ENCODE results near the gene SNX13. TPM values are rescaled to one million over a fixed set of nuclear protein-coding genes. Genes with fewer than 3 reads are reported as not detected.
A peak's percentile ranks its signal among the peaks of the same experiment; 100 is the strongest.

The SNX13 gene
- total RNA-seq, 1 experiment from 2014 or later, result 54.7 TPM

DNA sequence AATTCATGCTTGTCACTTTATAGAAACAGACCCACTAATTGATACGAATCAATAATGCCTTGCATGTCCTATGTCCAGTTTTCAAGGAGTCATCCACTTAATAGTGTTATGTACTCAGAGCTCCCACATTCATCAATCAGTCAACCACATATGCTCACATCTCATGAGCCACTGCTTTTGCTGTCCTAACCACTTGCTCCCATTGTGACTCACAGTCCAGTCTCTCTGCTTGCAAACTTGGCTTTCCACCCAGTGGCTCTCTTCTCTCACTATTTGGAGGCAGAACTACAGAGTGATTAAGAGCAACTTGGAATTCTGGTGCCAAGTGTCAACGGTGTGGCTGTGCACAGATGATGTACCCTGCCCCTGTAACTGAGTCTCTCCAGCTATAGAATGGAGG, 166.0 kb downstream of the SNX13 start:
- no peak for DNase-seq (ENCODE audit: low read depth, low spot score)
- in situ Hi-C loops (cut with HindIII; ENCODE audit: low pct_unique_long_range_greater_than_20kb, low sequenced_read_pairs), result no loop called here

DNA sequence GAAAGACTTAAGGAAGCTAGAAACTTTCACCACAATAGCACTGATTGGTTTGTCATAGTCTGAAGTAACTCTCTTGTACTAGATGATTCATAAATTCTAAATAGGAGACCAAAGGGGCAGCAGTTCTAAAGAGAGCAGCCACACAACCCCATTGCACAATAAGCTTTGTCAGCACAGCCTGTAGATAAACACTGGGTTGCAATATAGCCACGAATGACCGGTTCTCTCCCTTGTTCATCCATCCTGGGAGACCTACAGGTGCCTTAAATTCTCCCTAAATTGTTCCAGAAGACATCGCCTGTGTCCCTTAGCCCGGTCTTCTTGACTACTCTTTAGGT, 167.0 kb downstream of the SNX13 start:
- in situ Hi-C loops (cut with HindIII; ENCODE audit: low pct_unique_long_range_greater_than_20kb, low sequenced_read_pairs), result no loop called here
- DNase-seq (ENCODE audit: low read depth, low spot score), result peak; percentile 37

DNA sequence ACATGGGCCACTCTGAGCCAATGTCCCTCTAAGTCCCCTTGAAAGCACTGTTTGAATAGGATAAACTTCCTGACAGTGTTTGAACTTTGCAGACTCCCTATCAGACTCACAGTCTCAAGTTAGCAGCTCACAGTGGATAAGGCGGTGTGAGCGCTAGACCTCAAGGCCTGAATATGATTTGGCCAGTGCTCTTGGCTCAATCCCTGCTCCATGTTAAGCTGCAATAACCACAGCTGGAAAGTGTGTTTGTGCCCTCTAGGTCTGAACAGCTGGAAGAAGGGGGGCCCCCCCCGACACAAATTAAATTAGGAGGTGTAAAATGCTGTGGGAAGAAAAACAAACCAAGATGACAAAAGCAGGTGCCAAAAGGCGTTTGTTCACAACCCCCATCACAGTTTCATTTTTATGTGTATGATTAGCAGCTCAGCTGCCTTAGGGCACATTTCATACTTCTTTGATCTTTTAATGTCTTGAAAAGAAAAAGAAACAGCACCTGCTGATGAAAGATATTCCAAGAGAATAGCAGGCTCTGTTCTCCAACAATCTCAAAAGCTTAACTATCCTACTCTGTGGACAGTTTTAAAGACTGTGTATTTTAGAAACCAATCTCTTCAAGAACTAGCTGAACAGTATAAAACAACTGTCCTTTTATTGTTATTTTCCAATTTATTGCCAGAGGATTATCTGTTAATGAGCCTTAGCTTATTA, 167.6 kb downstream of the SNX13 start:
- no peak for DNase-seq (ENCODE audit: low read depth, low spot score)
- in situ Hi-C loops (cut with HindIII; ENCODE audit: low pct_unique_long_range_greater_than_20kb, low sequenced_read_pairs), result no loop called here

DNA sequence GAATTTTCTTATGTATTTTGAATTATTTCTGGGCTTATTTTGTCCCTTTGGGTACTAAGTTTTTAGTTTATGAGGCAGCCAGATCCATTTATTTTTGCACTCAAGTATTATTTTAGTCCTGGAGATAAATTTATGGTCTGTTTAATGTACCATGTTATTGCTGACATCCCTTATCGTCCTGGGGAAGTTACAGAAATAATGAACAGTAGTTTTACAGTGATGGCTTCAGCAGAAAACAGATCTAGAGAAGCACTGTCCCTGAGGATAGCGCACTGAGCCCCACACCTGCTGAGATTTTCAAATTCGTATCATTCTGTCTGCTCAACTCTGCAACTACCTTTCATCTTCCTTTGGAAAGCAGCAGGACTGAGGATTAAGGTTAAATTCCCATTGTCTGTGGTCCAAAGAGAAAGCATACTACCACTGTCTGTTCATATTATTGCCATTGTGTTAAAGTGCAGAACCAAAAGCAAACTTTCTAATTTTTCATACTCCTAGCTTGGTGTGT, 168.3 kb downstream of the SNX13 start:
- in situ Hi-C loops (cut with HindIII; ENCODE audit: low pct_unique_long_range_greater_than_20kb, low sequenced_read_pairs), result no loop called here
- no peak for DNase-seq (ENCODE audit: low read depth, low spot score)

DNA sequence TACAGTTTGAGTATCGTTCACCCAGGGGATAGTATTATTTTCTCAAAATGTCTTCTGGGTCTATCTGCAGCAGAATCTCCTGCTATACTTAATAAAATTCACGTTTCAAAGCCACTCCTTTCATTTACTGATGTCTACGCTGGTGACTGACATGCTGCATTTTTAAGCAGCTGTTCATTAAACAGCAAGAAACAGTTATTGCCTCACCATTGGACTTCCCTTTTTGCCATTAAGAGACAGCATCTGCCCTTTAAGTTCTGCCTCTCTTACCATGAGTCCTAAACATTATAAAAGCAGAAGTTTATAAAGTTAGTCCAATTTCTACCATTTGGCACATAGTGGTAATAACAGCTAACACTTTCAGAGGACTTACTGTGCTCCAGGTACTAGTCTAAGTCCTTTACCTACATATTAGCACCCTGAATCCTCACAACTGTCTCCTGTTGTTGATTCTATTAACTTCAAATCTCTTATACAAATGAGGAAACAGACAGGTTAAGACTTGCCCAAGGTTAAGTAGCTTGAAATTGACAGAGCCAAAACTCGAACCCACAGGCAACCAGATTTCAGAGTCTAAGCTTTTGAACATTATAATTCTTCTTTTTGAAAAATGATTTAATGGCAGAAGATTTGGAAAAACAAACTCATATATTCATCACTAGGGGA, 169.5 kb downstream of the SNX13 start:
- in situ Hi-C loops (cut with HindIII; ENCODE audit: low pct_unique_long_range_greater_than_20kb, low sequenced_read_pairs), result no loop called here

DNA sequence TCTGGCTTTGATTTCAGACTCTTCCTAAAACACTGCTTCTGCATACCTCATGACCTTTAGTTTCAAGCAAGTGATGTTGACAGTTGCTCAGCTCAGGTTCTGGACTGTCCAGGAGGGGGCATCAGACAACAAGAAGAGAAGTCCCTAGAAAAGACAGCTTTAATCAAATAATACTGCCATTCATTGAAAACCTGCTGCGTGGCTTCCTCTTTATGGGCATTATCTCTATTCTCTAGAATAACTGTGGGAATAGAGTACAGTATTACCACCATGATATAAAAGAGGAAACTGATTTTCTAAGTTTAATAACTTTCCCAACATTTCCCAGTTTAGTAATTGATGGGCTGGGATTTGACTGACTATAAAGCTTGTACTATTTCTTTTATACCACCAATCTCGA, 170.4 kb downstream of the SNX13 start:
- in situ Hi-C loops (cut with HindIII; ENCODE audit: low pct_unique_long_range_greater_than_20kb, low sequenced_read_pairs), result no loop called here
- DNase-seq (ENCODE audit: low read depth, low spot score), result peak; percentile 96

More for the DNA sequence above, 169.5 kb downstream of the SNX13 start:
- no peak for DNase-seq (ENCODE audit: low read depth, low spot score)

DNA sequence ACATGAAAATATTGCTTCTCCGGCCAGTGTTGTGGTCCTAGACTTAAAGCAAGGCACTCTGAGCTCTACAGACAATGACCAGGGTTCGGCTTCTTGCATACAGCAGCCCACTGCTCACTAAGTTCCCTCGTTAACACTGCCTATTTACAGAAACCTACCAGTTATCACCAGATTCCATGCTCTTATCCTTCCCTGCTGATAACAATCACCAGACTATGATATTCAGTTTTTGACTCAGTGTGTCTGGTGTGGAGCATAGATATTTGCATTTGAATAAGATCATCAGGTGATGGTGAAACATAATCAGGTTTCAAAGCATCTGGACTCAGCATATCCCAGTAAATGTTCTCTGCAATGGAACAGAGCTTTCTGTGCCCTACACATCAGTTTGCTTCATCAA, 182.3 kb downstream of the SNX13 start:
- DNase-seq (ENCODE audit: low read depth, low spot score), result no peak
- in situ Hi-C loops (cut with HindIII; ENCODE audit: low pct_unique_long_range_greater_than_20kb, low sequenced_read_pairs), result no loop called here

DNA sequence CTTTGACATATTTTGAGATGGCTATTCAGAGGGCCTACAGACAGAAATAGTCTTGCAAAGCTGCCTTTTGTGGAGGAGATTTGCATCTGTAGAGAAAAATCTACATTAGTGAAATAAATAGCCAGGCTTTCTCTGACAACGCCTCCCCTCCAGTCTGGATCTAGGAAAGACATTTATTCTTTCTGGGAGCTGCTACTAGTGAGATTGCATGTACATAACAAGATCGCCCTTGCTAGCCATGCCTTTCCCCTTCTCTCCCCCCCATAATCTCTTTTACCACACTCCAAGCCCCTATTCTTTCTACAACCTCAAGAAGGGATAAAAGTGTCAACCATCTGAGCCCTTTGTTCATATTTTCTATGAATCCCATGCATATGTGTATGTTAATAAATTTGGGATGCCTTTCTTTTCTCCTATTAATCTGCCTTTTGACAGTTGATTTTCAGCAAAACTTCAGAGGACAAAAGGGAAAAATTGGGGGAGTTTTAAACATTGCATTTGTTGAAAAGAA, 194.2 kb downstream of the SNX13 start:
- in situ Hi-C loops (cut with HindIII; ENCODE audit: low pct_unique_long_range_greater_than_20kb, low sequenced_read_pairs), result no loop called here

DNA sequence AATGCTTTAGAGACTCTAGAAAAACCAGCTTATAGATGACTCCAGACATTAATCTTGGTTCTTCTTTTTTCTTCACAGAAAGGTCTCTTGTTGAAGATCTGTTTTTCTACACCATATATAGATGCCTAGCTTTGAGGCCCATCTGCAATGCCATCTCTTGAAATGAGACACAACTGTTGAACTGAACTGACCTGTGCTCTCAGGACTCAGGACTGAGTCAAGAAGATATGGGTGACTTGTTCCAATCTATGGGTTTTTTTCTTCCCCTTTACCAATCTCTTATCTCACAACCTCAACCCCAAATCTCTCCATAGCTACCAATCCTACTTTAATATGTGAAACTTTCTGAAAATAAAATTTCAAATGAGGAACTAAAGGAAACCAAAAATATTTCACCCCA, 194.7 kb downstream of the SNX13 start:
- in situ Hi-C loops (cut with HindIII; ENCODE audit: low pct_unique_long_range_greater_than_20kb, low sequenced_read_pairs), result no loop called here
- DNase-seq (ENCODE audit: low read depth, low spot score), result no peak

More for the DNA sequence above, 194.2 kb downstream of the SNX13 start:
- no peak for DNase-seq (ENCODE audit: low read depth, low spot score)

DNA sequence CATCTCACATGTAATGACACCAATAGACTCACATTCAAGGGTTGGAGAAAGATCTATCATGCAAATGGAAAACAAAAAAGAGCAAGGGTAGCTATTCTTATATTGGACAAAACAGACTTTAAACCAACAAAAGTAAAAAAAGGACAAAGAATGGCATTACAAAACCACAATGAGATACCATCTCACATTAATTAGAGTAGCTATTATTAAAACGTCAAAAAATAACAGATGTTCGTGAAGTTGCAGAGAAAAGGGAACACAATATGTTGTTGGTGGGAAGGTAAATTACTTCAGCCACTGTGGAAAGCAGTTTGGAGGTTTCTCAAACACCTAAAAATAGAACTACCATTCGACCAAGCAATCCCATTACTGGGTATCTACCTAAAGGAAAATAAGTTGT, 197.0 kb downstream of the SNX13 start:
- DNase-seq (ENCODE audit: low read depth, low spot score), result no peak
- in situ Hi-C loops (cut with HindIII; ENCODE audit: low pct_unique_long_range_greater_than_20kb, low sequenced_read_pairs), result no loop called here

DNA sequence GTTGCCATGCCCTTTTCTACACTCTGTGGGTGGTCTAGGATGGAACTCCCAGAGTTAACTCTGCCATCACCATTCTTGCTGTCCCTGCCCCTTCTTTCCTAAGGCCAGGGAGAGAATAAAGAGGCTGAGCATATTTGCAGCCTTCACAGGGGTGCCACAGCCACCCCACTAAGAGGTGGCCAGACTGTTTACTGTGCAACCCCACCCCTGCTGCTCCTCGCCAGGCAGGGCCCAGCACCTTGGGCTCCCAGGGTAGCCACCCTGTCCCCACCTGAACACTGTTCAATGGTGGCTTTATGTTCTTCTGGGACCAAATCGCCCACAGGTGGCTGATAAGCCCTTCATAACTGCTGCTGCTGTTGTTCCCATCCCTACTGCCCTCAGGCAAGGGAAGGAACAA, 198.9 kb downstream of the SNX13 start:
- in situ Hi-C loops (cut with HindIII; ENCODE audit: low pct_unique_long_range_greater_than_20kb, low sequenced_read_pairs), result no loop called here
- no peak for DNase-seq (ENCODE audit: low read depth, low spot score)

Other genes starting within 250 kb of the SNX13 start
- gene PRPS1L1, start 87.4 kb upstream of the SNX13 start, total RNA-seq (2014; rRNA removed; shearing (Covaris generic)), result not detected in 2 replicates